HCT116 (cell line): Measurements from ENCODE around the gene GRIN3A.

Experiments
- CEBPB ChIP-seq: IDR thresholded peaks from 2 replicates; pipeline ENCODE4 v1.6.1; 2012; ENCODE audit warnings: low read depth
- CTCF ChIP-seq, 3 experiments: fragments of 200-600 bp in 1 of 3; sonication (generic) in 1 of 3; IDR thresholded peaks in 2 of 3; conservative IDR thresholded peaks in 1 of 3; 2 replicates each; pipeline ENCODE4 v1.5.1; 2012 to 2017; ENCODE audit warnings: low read depth in 2 of 3, low read length in 2 of 3, antibody characterized with exemption in 1 of 3, borderline replicate concordance in 1 of 3, control low read depth in 1 of 3, mild to moderate bottlenecking in 1 of 3, mixed read lengths in 1 of 3, mixed run types in 1 of 3, moderate library complexity in 1 of 3; ENCODE audit not compliant: insufficient read depth in 1 of 3
- EZH2 ChIP-seq: fragments of 200-600 bp; sonication (generic); IDR thresholded peaks from 2 replicates; pipeline ENCODE4 v1.6.1; 2017; ENCODE audit warnings: antibody characterized with exemption, mixed run types
- POLR2A ChIP-seq: IDR thresholded peaks from 2 replicates; pipeline ENCODE4 v1.7.0; 2011; ENCODE audit warnings: borderline replicate concordance; ENCODE audit not compliant: insufficient read depth, insufficient read length; ENCODE audit errors: extremely low read depth
- REST ChIP-seq: IDR thresholded peaks from 2 replicates; pipeline ENCODE4 v1.6.1; 2012; ENCODE audit warnings: low read depth
- SP1 ChIP-seq: IDR thresholded peaks from 2 replicates; pipeline ENCODE4 v1.6.1; 2012; ENCODE audit warnings: low read depth
- YY1 ChIP-seq: IDR thresholded peaks from 2 replicates; pipeline ENCODE4 v1.6.1; 2011; ENCODE audit warnings: low read length, low read depth, moderate library complexity, mild to moderate bottlenecking; ENCODE audit not compliant: insufficient replicate concordance; ENCODE audit errors: extremely low read depth
- ZBTB33 ChIP-seq: IDR thresholded peaks from 2 replicates; pipeline ENCODE4 v1.6.1; 2011; ENCODE audit warnings: mild to moderate bottlenecking, low read length, moderate library complexity; ENCODE audit not compliant: insufficient replicate concordance; ENCODE audit errors: extremely low read depth
- ZFX ChIP-seq: fragments of 450-650 bp; IDR thresholded peaks from 2 replicates; pipeline ENCODE4 v1.6.1; 2017

- TF ChIP-seq CTCF (IDR thresholded peaks at IDR 0.05 in 2 of 3, conservative IDR thresholded peaks at IDR 0.05 in 1 of 3; ENCODE audit: borderline replicate concordance in 1 of 3, insufficient read depth in 1 of 3, low read depth in 2 of 3, low read length in 2 of 3), result no peak
- no peak for TF ChIP-seq EZH2
- no peak for TF ChIP-seq ZBTB33
- no peak for TF ChIP-seq SP1
- TF ChIP-seq CEBPB, result no peak
- TF ChIP-seq YY1, result no peak
- TF ChIP-seq REST, result no peak
- TF ChIP-seq POLR2A, result no peak
- no peak for TF ChIP-seq ZFX
Observed at GRCh38 chr9:101639785-101640665, 98.4 kb downstream of the GRIN3A start.
